GM10248 (cell line): ENCODE data around the gene PDLIM5.

ENCODE experiments used
- CTCF ChIA-PET: fragments of 300-600 bp; sonication (Branson Sonifier 250); formaldehyde crosslinking; extraction: SDS; loops from one replicate; lab custom pipeline; 2021; ENCODE audit warnings: antibody characterized with exemption; lab: Yijun Ruan, JAX
- POLR2A ChIA-PET: fragments of 350-650 bp; sonication (Branson Sonifier 250); formaldehyde crosslinking; extraction: SDS; loops from one replicate; lab custom pipeline; 2020; ENCODE audit warnings: antibody characterized with exemption; lab: Yijun Ruan, JAX
- DNase-seq: peaks from one replicate; pipeline ENCODE4 v3.0.0; 2012; ENCODE audit errors: extremely low spot score
- CTCF ChIP-seq: IDR thresholded peaks from 2 replicates; pipeline ENCODE4 v1.5.1; 2012; ENCODE audit warnings: mild to moderate bottlenecking, low read depth; ENCODE audit errors: extremely low read depth, missing control alignments, control extremely low read depth

The PDLIM5 gene

GRCh38 chr4:94523033-94523580 lies 71.4 kb downstream of the PDLIM5 start:
- ChIA-PET CTCF (interaction anchor here (1.1 to 2.0 kb wide), 3 partner anchors 13 to 18 kb away, joined by 3 to 6 read pairs (median 3); no protein-coding TSS in a partner anchor), POLR2A (no interaction called here)
- no peak for TF ChIP-seq CTCF
- DNase-seq, result no peak

GRCh38 chr4:94523617-94524016 lies 71.9 kb downstream of the PDLIM5 start:
- CTCF ChIA-PET, result interaction anchor here (1.1 to 2.0 kb wide), 3 partner anchors 12 to 17 kb away, joined by 3 to 6 read pairs (median 3); no protein-coding TSS in a partner anchor

GRCh38 chr4:94525993-94526728 lies 74.4 kb downstream of the PDLIM5 start:
- POLR2A ChIA-PET, result no interaction called here
- no peak for TF ChIP-seq CTCF
- CTCF ChIA-PET, result interaction anchor here (0.9 kb wide), 1 partner anchor 9 kb away, joined by 3 read pairs; no protein-coding TSS in a partner anchor
- DNase-seq, result no peak

More at GRCh38 chr4:94523617-94524016, 71.9 kb downstream of the PDLIM5 start:
- TF ChIP-seq CTCF, result no peak
- DNase-seq, result no peak
- POLR2A ChIA-PET, result no interaction called here

- TF ChIP-seq CTCF, result no peak
- ChIA-PET POLR2A (no interaction called here), CTCF (no interaction called here)
- DNase-seq, result no peak
These were observed 76.0 kb downstream of the PDLIM5 start for GRCh38 chr4:94527556-94528233.

GRCh38 chr4:94528792-94529451 lies 77.2 kb downstream of the PDLIM5 start:
- CTCF ChIA-PET, result no interaction called here

More at GRCh38 chr4:94528792-94529451, 77.2 kb downstream of the PDLIM5 start:
- DNase-seq, result no peak
- TF ChIP-seq CTCF, result no peak
- POLR2A ChIA-PET, result no interaction called here
